GM12878 (cell line): Measurements from ENCODE around the gene ARHGAP5. TPM values are rescaled to one million over a fixed set of nuclear protein-coding genes. Genes with fewer than 3 reads are reported as not detected.

Source experiments
- BCLAF1 ChIP-seq: fragments of 450-650 bp; IDR thresholded peaks from 2 replicates; pipeline ENCODE4 v1.6.1; 2017; ENCODE audit warnings: antibody characterized with exemption, mild to moderate bottlenecking, moderate library complexity
- CHD1 ChIP-seq: IDR thresholded peaks from 2 replicates; pipeline ENCODE4 v1.6.1; 2012; ENCODE audit warnings: low read depth, low read length, improper control_type of control experiment
- EED ChIP-seq: sonication (generic); IDR thresholded peaks from 2 replicates; pipeline ENCODE4 v1.6.1; 2016; ENCODE audit warnings: antibody characterized with exemption, low read depth
- ZBTB11 ChIP-seq: fragments of 450-650 bp; formaldehyde crosslinking; IDR thresholded peaks from 2 replicates; pipeline ENCODE4 v1.5.0; 2022; ENCODE audit warnings: mild to moderate bottlenecking, missing genetic modification characterization
- polyA plus RNA-seq, 11 experiments: library from polyadenylated mRNA; depleted of rRNA in 4 of 11; unstranded in 6 of 11; stranded (reverse) in 5 of 11; fragments of >200 nt; fragmentation: Nextera tagmentation in 4 of 11; fragmentation: Illumina TruSeq in 1 of 11; extraction: Ambion mirVana in 4 of 11; extraction: Trizol in 1 of 11; gene quantifications; 1 replicate in 1 of 11; 2 replicates in 10 of 11; pipeline versions ENCODE4 v1.2.1 to v1.2.3, GENCODE V29; 2011 to 2016; ENCODE audit warnings: inconsistent platforms in 2 of 11, missing spikeins in 2 of 11, low read depth in 1 of 11
- total RNA-seq, 4 experiments: library from RNA; depleted of rRNA in 3 of 4; stranded (reverse); fragments of >200 nt in 3 of 4; fragmentation: Illumina TruSeq in 1 of 4; extraction: Trizol in 1 of 4; gene quantifications; 2 replicates each; pipeline versions ENCODE4 v1.2.1 to v1.2.3, GENCODE V29; 2013 to 2021

The ARHGAP5 gene
- total and polyA plus RNA-seq, 10 of the 15 experiments (the other 5 are each of a cell fraction or from before 2014, with no cell fraction given) = 0.91 to 19.6 (median 7.2) TPM

GRCh38 chr14:32134448-32135097, 57.5 kb downstream of the ARHGAP5 start (continued):
- no peak for TF ChIP-seq ZBTB11 (CRISPR knock-in tag)
- no peak for TF ChIP-seq BCLAF1
- no peak for TF ChIP-seq EED
- no peak for TF ChIP-seq CHD1
